GM18505 (cell line): ENCODE results near the gene PADI4.

Experiments used
- ATAC-seq: cut with Tn5 transposase; IDR thresholded peaks from one replicate; pipeline ENCODE4 v1.9.1; 2021; ENCODE audit not compliant: unreplicated experiment
- POLR2A ChIP-seq: IDR thresholded peaks from 4 replicates; pipeline ENCODE4 v1.6.1; 2011; ENCODE audit warnings: borderline replicate concordance; ENCODE audit not compliant: insufficient read depth, insufficient read length; ENCODE audit errors: extremely low read depth

The PADI4 gene

GRCh38 chr1:17292299-17293160 is 15.5 kb upstream of the PADI4 start:
- no peak for TF ChIP-seq POLR2A
- no peak for ATAC-seq

GRCh38 chr1:17293681-17294425 is 14.1 kb upstream of the PADI4 start:
- no peak for ATAC-seq
- no peak for TF ChIP-seq POLR2A

GRCh38 chr1:17295292-17295691 is 12.7 kb upstream of the PADI4 start:
- ATAC-seq, result no peak
- no peak for TF ChIP-seq POLR2A

DNA sequence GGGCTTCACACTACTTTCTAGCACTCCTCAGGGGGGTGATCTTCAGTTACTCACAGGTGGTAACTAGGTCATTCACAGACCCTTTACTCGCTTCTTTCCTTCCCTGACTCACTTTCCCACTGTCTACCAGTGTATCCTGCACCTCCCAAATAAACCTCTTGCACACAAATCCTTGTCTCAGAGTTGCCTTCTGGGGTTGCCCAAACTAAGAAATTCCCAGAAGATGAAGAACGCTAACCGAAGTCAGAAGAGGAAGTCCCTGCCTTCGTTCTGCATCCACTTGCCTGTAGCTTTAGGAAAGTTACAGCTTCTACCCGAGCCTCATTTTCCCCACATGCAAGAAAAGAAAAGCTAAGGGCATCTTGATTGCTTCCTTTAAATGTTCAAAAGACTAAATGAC is 11.9 kb upstream of the PADI4 start:
- no peak for ATAC-seq
- TF ChIP-seq POLR2A, result no peak

GRCh38 chr1:17297991-17298390 is 10.0 kb upstream of the PADI4 start:
- no peak for TF ChIP-seq POLR2A
- no peak for ATAC-seq

DNA sequence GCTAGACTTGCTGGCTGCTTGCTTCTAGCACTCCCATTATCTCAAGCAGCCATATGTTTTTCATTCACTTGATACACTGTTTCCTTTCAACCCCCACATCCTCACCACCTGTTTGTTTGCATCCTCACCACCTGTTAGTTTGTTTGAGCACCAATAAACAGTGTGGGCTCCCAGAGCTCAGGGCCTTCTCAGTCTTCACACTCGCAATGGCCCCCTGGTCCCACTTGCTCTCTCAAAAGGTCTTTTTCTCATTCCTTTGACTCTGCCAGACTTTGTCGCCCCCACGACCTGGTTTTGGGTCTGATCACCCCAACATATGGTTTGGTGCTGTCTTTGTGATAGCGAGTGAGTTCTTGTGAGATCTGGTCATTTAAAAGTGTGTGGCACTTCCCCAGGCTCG is 6.2 kb upstream of the PADI4 start:
- ATAC-seq, result no peak
- no peak for TF ChIP-seq POLR2A

- no peak for TF ChIP-seq POLR2A
- ATAC-seq, result no peak
Measured at GRCh38 chr1:17304151-17304825, 3.7 kb upstream of the PADI4 start.

GRCh38 chr1:17304826-17305175 is 3.2 kb upstream of the PADI4 start:
- ATAC-seq, result no peak
- TF ChIP-seq POLR2A, result no peak

DNA sequence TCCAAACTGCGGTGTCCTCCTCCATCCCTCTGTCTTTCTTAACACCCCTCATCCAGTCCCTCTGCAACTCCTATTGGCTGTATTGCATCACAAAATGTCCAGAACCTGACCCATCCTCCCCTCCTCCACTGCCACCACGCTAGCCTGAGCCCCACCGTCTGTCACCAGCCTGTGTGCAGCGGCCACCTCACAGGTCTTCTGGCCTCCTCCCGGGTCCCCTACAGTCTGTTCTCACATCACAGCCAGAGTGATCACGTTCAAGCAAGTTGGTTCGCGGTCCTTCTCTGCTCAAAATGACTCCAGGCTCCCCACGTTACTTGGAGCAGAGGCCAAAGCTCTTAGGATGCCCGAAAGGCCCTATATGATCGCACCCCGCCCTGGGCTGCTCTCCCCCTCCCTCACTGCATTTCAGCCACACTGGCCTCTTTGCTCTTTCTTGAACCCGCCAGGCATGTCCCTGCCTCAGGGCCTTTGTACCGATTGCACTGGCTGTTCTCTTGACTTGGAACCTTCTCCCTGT is 2.4 kb upstream of the PADI4 start:
- TF ChIP-seq POLR2A, result no peak
- ATAC-seq, result no peak

GRCh38 chr1:17306407-17306806 is 1.6 kb upstream of the PADI4 start:
- no peak for ATAC-seq
- TF ChIP-seq POLR2A, result no peak

- no peak for TF ChIP-seq POLR2A
- no peak for ATAC-seq
Measured at GRCh38 chr1:17306921-17307320, 1.1 kb upstream of the PADI4 start.

DNA sequence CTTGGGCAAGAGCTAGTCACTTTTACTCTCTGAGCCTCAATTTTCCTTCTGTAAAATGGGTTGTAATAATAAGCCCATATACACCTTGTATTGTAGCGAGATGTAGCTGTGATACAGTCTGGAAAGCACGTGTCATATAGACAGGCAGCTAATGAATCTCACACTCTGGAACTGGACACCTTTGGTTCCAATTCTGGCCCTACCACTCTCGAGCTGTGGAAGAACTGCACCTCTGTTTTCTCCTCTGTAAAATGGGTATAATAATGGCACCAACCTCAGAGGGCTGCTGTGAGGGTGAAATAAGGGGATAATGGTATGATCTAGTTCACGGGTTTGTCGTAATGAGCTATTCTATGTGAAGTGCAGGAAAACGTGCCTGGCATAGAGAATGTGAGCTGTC is 668 bp upstream of the PADI4 start:
- no peak for ATAC-seq
- no peak for TF ChIP-seq POLR2A

GRCh38 chr1:17308593-17308992 is 596 bp downstream of the PADI4 start:
- no peak for TF ChIP-seq POLR2A

More at GRCh38 chr1:17308593-17308992, 596 bp downstream of the PADI4 start:
- ATAC-seq, result no peak
